Adipocyte (in vitro differentiated cells): ENCODE data around the gene PLPP3.
A peak's percentile ranks its signal among the peaks of the same experiment; 100 is the strongest.

Source experiments
- DNase-seq: peaks from one replicate; pipeline ENCODE4 v3.0.0-alpha.2; 2015; ENCODE audit warnings: low read depth
- H3K27me3 ChIP-seq: replicated peaks from 2 replicates; pipeline ENCODE4 v1.7.0; 2013; ENCODE audit warnings: mild to moderate bottlenecking, low read length, moderate library complexity; ENCODE audit not compliant: control insufficient read depth, insufficient read depth
- H3K36me3 ChIP-seq: 2 replicates; pipeline ENCODE4 v1.7.0; 2013; ENCODE audit warnings: low read length, mild to moderate bottlenecking, moderate library complexity; ENCODE audit not compliant: control insufficient read depth, insufficient read depth, severe bottlenecking
- H3K4me1 ChIP-seq: 2 replicates; pipeline ENCODE4 v1.7.0; 2013; ENCODE audit warnings: mild to moderate bottlenecking, low read length, moderate library complexity; ENCODE audit not compliant: control insufficient read depth, insufficient read depth
- H3K4me3 ChIP-seq: 2 replicates; pipeline ENCODE4 v1.7.0; 2013; ENCODE audit warnings: mild to moderate bottlenecking, low read length, moderate library complexity
- H3K9ac ChIP-seq: 2 replicates; pipeline ENCODE4 v1.7.0; 2013; ENCODE audit warnings: mild to moderate bottlenecking, low read length, moderate library complexity
- H3K9me3 ChIP-seq: 2 replicates; pipeline ENCODE4 v1.7.0; 2013; ENCODE audit warnings: mild to moderate bottlenecking, low read length, moderate library complexity; ENCODE audit not compliant: control insufficient read depth

PLPP3 gene

DNA sequence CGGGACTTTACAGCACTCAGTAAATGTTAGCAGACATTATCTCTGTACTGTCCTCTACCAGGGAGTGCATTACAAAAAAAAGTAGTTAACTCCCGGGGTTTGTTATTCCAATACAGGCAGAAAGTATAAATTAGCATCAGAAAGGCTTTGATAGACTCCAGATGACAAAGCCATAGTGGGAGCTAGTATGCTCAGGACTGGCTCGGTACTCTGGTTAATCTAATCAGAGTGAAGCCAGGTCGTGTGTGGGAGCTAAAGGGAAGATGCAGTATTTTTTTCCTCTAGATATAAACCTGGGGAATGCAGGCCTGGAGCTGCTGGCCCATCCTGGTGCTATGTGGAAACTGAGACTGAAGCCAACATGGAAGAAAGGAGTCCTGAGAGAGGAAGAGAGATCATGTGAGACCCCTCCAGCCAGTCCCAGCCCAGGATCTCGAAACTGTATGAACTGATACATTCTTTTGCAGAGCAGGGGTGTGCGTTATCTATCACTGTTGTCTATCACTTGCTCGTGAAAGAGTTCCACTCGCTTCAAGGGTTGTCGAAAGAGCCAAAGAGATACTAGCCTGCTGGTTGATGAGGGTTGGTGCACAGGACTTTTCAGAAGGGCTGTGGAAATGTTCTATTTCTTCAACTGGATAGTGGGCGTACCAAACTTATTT lies 125.8 kb downstream of the PLPP3 start:
- H3K9ac ChIP-seq, result no peak overlapping the region
- H3K4me1 ChIP-seq, result peaks cover 29% of the 10 kb centered on the region
- H3K9me3 ChIP-seq, result no peaks in the 10 kb centered on the region
- DNase-seq, result no peak
- no peaks in the 10 kb centered on the region for H3K36me3 ChIP-seq
- H3K27me3 ChIP-seq, result no peaks in the 10 kb centered on the region
- H3K4me3 ChIP-seq, result no peak overlapping the region

- Histone ChIP-seq H3K27me3 (no peaks in the 10 kb centered on the region), H3K4me1 (peaks cover 33% of the 10 kb centered on the region), H3K36me3 (no peaks in the 10 kb centered on the region), H3K9me3 (no peaks in the 10 kb centered on the region), H3K4me3 (no peak overlapping the region), H3K9ac (no peak overlapping the region)
- no peak for DNase-seq
These were observed 126.3 kb downstream of the PLPP3 start for GRCh38 chr1:56453016-56453415.

DNA sequence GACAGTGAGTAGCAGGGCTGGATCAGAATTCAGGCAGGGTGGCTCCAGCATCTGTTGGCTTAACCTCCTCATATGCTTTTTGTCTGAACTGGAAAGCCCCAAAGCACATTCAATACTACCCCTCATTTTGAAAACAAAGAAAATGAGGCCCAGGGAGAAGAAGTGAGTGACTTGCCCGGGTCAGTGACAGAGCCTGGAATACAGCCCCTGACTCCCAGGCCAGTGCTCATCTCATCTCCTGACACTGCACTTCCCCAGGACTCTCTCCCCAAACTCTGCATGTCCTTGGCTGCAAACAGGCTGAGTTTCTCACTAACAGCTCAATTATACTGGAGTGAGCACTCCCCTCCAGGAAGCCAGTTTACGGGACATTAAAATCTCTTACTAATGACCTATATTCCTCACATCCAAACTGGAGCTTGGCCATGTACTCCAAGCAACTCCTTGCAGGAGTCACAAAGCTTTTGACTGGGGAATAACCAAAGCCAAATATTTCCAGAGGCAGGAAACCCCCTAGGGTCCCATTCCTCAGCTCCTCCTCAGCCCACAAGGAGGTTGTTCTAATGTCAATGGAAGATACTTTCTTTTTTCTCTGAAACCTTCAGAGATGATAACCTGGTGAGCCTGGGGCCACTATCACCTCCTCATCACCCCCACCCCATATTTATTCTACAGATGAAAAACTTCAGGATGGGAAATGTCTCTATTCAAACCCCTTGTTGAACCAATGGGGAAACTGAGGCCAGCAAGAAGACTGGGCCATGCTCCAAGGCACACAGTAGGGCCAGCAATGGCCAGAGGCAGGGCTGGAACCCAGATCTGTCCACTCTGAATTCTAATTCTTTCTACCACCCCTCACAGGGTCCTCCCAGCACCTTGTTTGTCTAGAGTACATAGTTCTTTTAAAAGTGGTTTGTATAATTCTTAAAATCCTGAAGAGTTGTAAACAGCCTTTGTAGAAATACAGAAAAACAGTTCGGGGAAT lies 127.0 kb downstream of the PLPP3 start:
- Histone ChIP-seq H3K4me3 (no peak overlapping the region), H3K9me3 (no peaks in the 10 kb centered on the region), H3K9ac (peak overlapping the region; percentile 16), H3K27me3 (no peaks in the 10 kb centered on the region), H3K4me1 (peaks cover 40% of the 10 kb centered on the region), H3K36me3 (no peaks in the 10 kb centered on the region)
- DNase-seq, result no peak

DNA sequence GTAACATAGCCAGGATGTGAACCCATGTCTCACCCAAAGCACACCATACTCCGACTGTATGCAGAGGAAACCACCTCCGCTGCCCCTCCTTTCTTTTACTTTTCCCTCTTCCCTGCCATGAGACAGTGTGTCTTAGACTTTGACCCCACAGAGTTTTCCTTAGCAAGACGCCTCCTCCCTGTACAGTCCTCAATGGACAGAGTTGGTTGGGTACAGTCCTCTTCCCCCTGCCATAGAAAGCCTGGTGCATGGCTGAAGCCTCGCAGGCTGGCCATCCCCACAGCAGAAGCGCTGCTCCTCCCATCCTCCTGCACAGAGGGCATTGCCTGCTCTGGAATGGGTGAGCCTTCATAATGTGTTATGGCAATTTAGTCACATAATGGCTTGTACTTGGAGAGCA lies 127.9 kb downstream of the PLPP3 start:
- H3K4me1 ChIP-seq, result peaks cover 48% of the 10 kb centered on the region
- peak overlapping the region; percentile 16 for H3K9ac ChIP-seq
- no peaks in the 10 kb centered on the region for H3K9me3 ChIP-seq
- H3K36me3 ChIP-seq, result no peaks in the 10 kb centered on the region
- no peaks in the 10 kb centered on the region for H3K27me3 ChIP-seq
- DNase-seq, result no peak
- no peak overlapping the region for H3K4me3 ChIP-seq

DNA sequence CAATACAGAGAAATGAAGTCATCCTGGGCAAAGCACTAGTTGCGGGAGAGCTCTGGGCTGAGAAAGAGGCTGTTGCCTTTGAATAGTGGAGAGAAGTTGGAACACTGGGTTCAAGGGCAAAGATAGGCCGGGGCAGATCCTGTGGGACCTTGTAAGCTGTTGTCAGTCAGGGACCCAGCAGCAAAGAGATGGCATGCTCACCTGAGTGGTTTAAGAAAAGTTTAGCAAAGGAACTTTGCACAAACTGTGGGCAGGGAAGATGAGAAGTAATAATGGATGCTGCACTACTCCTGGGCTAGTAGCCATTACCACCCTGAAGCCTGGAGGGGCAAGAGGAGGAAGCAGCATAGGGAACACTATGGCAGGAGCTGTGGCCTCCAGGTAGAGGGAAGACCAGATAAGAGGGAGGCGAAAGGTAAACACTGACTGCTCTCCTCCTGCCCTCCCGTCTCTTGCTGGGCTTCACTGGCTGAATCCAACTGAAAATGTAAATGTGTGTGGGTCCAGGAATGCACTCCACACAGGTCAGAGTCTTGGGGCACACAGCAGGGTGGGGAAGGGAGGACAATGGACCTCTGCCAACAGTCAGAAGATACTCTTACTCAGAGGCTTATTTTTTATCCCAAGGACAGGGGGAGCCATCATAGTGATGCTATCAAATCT lies 129.2 kb downstream of the PLPP3 start:
- no peaks in the 10 kb centered on the region for H3K9me3 ChIP-seq
- H3K4me1 ChIP-seq, result peaks cover 54% of the 10 kb centered on the region
- H3K4me3 ChIP-seq, result no peak overlapping the region
- H3K27me3 ChIP-seq, result no peaks in the 10 kb centered on the region
- no peak overlapping the region for H3K9ac ChIP-seq
- no peak for DNase-seq
- no peaks in the 10 kb centered on the region for H3K36me3 ChIP-seq

- Histone ChIP-seq H3K27me3 (no peaks in the 10 kb centered on the region), H3K4me1 (peaks cover 54% of the 10 kb centered on the region), H3K36me3 (no peaks in the 10 kb centered on the region), H3K4me3 (peak overlapping the region; percentile 25), H3K9me3 (no peaks in the 10 kb centered on the region), H3K9ac (peak overlapping the region; percentile 26)
- no peak for DNase-seq
These were observed 130.6 kb downstream of the PLPP3 start for GRCh38 chr1:56448529-56449300.

GRCh38 chr1:56447823-56448222 lies 131.5 kb downstream of the PLPP3 start:
- DNase-seq, result no peak
- Histone ChIP-seq H3K9me3 (no peaks in the 10 kb centered on the region), H3K4me3 (no peak overlapping the region), H3K9ac (no peak overlapping the region), H3K4me1 (peaks cover 50% of the 10 kb centered on the region), H3K36me3 (no peaks in the 10 kb centered on the region), H3K27me3 (no peaks in the 10 kb centered on the region)

DNA sequence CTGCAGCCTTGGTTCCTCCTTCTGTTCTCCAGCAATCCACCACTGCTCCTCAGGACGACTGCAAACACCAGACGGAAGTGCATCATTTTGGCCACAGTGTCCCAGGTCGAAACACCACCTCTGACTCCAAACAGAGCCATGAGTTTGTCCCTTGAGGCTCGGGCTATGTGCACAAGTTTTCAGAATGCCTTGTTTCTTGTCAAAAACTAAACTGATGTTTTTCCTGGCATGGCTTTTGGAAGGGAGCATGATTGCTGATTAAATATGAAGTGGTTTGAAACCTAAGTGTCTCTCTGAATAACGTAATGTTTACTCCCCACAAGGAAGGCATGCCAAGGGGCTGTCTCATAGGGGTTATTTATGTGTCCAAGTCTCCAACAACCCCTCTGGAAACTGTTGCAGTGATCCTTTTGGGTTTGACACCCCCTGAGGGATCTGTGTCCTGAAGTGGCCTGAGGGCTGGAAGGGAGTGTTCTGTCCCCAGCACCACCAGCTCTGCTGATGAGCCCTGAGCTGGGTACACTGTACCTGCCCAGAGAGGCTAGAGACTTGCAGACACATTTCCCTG lies 132.7 kb downstream of the PLPP3 start:
- no peaks in the 10 kb centered on the region for H3K27me3 ChIP-seq
- DNase-seq, result peak; percentile 55
- H3K36me3 ChIP-seq, result no peaks in the 10 kb centered on the region
- no peak overlapping the region for H3K9ac ChIP-seq
- H3K4me3 ChIP-seq, result no peak overlapping the region
- H3K4me1 ChIP-seq, result peaks cover 38% of the 10 kb centered on the region
- H3K9me3 ChIP-seq, result no peaks in the 10 kb centered on the region

DNA sequence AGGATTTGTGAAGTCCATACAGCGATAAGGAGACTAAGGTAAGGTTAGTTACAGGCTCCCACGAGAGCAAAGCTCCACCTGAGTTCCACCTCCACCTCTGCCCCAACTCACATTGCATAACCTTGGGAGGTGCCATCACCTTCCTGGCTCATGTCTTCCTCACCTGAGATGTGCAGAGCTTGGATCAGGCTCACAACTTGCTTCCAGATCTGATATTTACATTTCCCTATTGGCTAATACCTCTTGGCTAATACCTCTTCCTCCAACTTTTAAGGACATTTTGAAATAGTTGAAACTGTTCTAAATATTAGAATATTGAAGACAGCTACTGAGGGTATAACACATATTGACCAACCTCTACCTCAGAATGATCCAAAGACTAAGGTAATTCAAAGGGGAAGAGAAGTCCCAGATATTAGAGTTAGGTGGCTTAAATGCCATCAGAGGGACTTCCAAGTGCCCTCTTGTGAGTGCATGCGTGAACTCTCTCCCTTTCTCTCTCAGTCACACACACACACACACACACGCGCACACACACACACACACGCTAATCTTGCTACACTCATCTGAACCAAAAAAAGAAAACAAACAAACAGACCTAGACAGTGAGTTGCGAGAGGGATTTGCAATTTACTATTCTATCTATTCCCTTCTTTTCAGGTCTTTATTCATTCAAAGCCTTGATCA lies 134.3 kb downstream of the PLPP3 start:
- Histone ChIP-seq H3K4me1 (peaks cover 37% of the 10 kb centered on the region), H3K4me3 (no peak overlapping the region), H3K9ac (no peak overlapping the region)

More for the DNA sequence above, 134.3 kb downstream of the PLPP3 start:
- no peak for DNase-seq
- Histone ChIP-seq H3K27me3 (no peaks in the 10 kb centered on the region), H3K9me3 (no peaks in the 10 kb centered on the region), H3K36me3 (no peaks in the 10 kb centered on the region)
